HepG2 (cell line): Measurements from ENCODE around the gene AMIGO1. TPM values are rescaled to one million over a fixed set of nuclear protein-coding genes. Genes with fewer than 3 reads are reported as not detected.

Experiments used
- ATAC-seq: fragments of 200-7000 bp; cut with Tn5 transposase; 3 replicates; pipeline ENCODE4 v1.9.1; 2020; ENCODE audit warnings: mild to moderate bottlenecking, moderate library complexity
- BruUV-seq: library from RNA; stranded (reverse); fragments of 400-500 nt; replicated peaks from 2 replicates; lab custom pipeline; 2021; lab: Mats Ljungman, UMichigan
- CTCF ChIA-PET: fragments of 300-600 bp; formaldehyde crosslinking; extraction: SDS; loops from one replicate; lab custom pipeline; 2021; ENCODE audit warnings: low total read pairs, inconsistent platforms, low intra/inter-chr PET ratio; lab: Yijun Ruan, JAX
- POLR2A ChIA-PET: fragments of 350-600 bp; sonication (Branson Sonifier 250); formaldehyde crosslinking; loops from one replicate; lab custom pipeline; 2020; ENCODE audit warnings: antibody characterized with exemption, inconsistent platforms; lab: Yijun Ruan, JAX
- DNase-seq: peaks from one replicate; pipeline ENCODE4 v3.0.0-alpha.2; 2015; ENCODE audit warnings: low spot score
- FAIRE-seq: peaks from 3 replicates; lab custom pipeline; 2011; peaks lifted over from hg19 to GRCh38; lab: Jason Lieb, UNC
- H2AFZ ChIP-seq: one replicate; pipeline ENCODE4 v1.6.1; 2011; ENCODE audit warnings: low read length, inconsistent platforms
- H3K27ac ChIP-seq: fragments of 300-600 bp; 3 replicates; pipeline ENCODE4 v1.8.0; 2011; ENCODE audit warnings: mixed run types, mild to moderate bottlenecking, mixed read lengths, low read length, inconsistent platforms; ENCODE audit not compliant: insufficient read depth; ENCODE audit errors: extremely low read length
- H3K27me3 ChIP-seq, 2 experiments: fragments of 200-600 bp in 1 of 2; 2 replicates in 1 of 2; 3 replicates in 1 of 2; pipeline versions ENCODE4 v1.6.0 to v1.8.0; 2011; ENCODE audit warnings: low read length in 2 of 2, mild to moderate bottlenecking in 2 of 2, moderate library complexity in 2 of 2, inconsistent platforms in 1 of 2; ENCODE audit not compliant: insufficient read depth in 2 of 2, control insufficient read depth in 1 of 2
- H3K36me3 ChIP-seq, 2 experiments: fragments of 200-600 bp in 1 of 2; replicated peaks in 1 of 2; 2 replicates in 1 of 2; 3 replicates in 1 of 2; pipeline versions ENCODE4 v1.5.1 to v1.8.0; 2011; ENCODE audit warnings: low read length in 2 of 2, inconsistent platforms in 1 of 2; ENCODE audit not compliant: insufficient read depth in 2 of 2, control insufficient read depth in 1 of 2
- H3K4me1 ChIP-seq: 2 replicates; pipeline ENCODE4 v1.5.1; 2012; ENCODE audit warnings: low read length, inconsistent platforms; ENCODE audit not compliant: insufficient read depth
- H3K4me2 ChIP-seq: 2 replicates; pipeline ENCODE4 v1.6.0; 2011; ENCODE audit warnings: low read depth, low read length, inconsistent platforms
- H3K4me3 ChIP-seq, 3 experiments: fragments of 200-600 bp in 1 of 3; sonication (generic), shearing (Covaris generic) in 1 of 3; replicated peaks in 1 of 3; 2 replicates each; pipeline ENCODE4 v1.5.1; 2011 to 2016; ENCODE audit warnings: low read length in 3 of 3, inconsistent platforms in 2 of 3, low read depth in 2 of 3, mild to moderate bottlenecking in 2 of 3, control low read depth in 1 of 3, mixed read lengths in 1 of 3; ENCODE audit not compliant: insufficient read depth in 1 of 3
- H3K79me2 ChIP-seq: one replicate; pipeline ENCODE4 v1.6.1; 2011; ENCODE audit warnings: low read length, inconsistent platforms; ENCODE audit not compliant: insufficient read depth
- H3K9ac ChIP-seq: 2 replicates; pipeline ENCODE4 v1.6.0; 2011; ENCODE audit warnings: mild to moderate bottlenecking, low read depth, low read length, inconsistent platforms; ENCODE audit not compliant: insufficient read depth
- H3K9me3 ChIP-seq: 2 replicates; pipeline ENCODE4 v1.5.1; 2012; ENCODE audit warnings: mild to moderate bottlenecking, low read length
- H4K20me1 ChIP-seq: 2 replicates; pipeline ENCODE4 v1.6.0; 2011; ENCODE audit warnings: inconsistent platforms, mild to moderate bottlenecking, low read length, moderate library complexity; ENCODE audit not compliant: insufficient read depth
- BRCA1 ChIP-seq: sonication (generic); formaldehyde crosslinking; IDR thresholded peaks from 2 replicates; pipeline ENCODE4 v1.4.0; 2020; ENCODE audit warnings: missing genetic modification reagents
- CHD4 ChIP-seq: fragments of 200-600 bp; sonication (generic); IDR thresholded peaks from 2 replicates; pipeline ENCODE4 v1.7.0; 2017; ENCODE audit warnings: mild to moderate bottlenecking, low read length, borderline replicate concordance
- GTF2F1 ChIP-seq: fragments of 150-350 bp; IDR thresholded peaks from 2 replicates; pipeline ENCODE4 v1.6.1; 2014; ENCODE audit warnings: low read length
- HDAC1 ChIP-seq: sonication (generic); formaldehyde crosslinking; IDR thresholded peaks from 2 replicates; pipeline ENCODE4 v1.5.1; 2020; ENCODE audit warnings: mild to moderate bottlenecking, missing genetic modification reagents
- RFX1 ChIP-seq: fragments of 450-650 bp; IDR thresholded peaks from 2 replicates; pipeline ENCODE4 v1.6.1; 2017
- SOX6 ChIP-seq, 2 experiments: fragments of 450-650 bp in 1 of 2; sonication (generic) in 1 of 2; formaldehyde crosslinking in 1 of 2; IDR thresholded peaks; 2 replicates each; pipeline versions ENCODE4 v1.4.0 to v1.6.1; 2017 to 2020; ENCODE audit warnings: antibody characterized with exemption in 1 of 2, mild to moderate bottlenecking in 1 of 2, missing genetic modification reagents in 1 of 2
- TCF12 ChIP-seq, 2 experiments: fragments of 450-650 bp in 1 of 2; sonication (generic) in 1 of 2; formaldehyde crosslinking in 1 of 2; IDR thresholded peaks; 2 replicates each; pipeline versions ENCODE4 v1.6.1 to v1.8.0; 2017 to 2022; ENCODE audit warnings: antibody characterized with exemption in 1 of 2, mild to moderate bottlenecking in 1 of 2, missing genetic modification reagents in 1 of 2, moderate library complexity in 1 of 2
- ZFP82 ChIP-seq: sonication (generic); formaldehyde crosslinking; IDR thresholded peaks from 2 replicates; pipeline ENCODE4 v1.5.1; 2020; ENCODE audit warnings: mild to moderate bottlenecking, missing genetic modification reagents, borderline replicate concordance
- ZKSCAN8 ChIP-seq: IDR thresholded peaks from 2 replicates; pipeline ENCODE4 v1.6.1; 2016; ENCODE audit warnings: borderline replicate concordance, missing genetic modification reagents, missing compliant biosample characterization
- ZNF761 ChIP-seq: sonication (generic); formaldehyde crosslinking; conservative IDR thresholded peaks from 2 replicates; pipeline ENCODE4 v1.4.0; 2020; ENCODE audit warnings: mild to moderate bottlenecking, missing genetic modification reagents
- WGBS: methylation state at CpG from one replicate; pipeline ENCODE4 v1.1.6; 2017; ENCODE audit warnings: low lambda C conversion rate; 5-methylcytosine and 5-hydroxymethylcytosine counted together
- in situ Hi-C: cut with HindIII; loops from 2 replicates; pipeline ENCODE4 v1.10.0; 2017; ENCODE audit warnings: low pct_unique_long_range_greater_than_20kb; ENCODE audit not compliant: extremely low pct_ligation_motif_present
- intact Hi-C: fragments of 100-400 bp; cut with micrococcal nuclease; formaldehyde crosslinking; loops from one replicate; pipeline ENCODE4 v1.10.0; 2022; ENCODE audit not compliant: unreplicated experiment
- polyA plus RNA-seq, 8 experiments: library from polyadenylated mRNA; depleted of rRNA in 3 of 8; stranded (reverse) in 7 of 8; unstranded in 1 of 8; fragments of >200 nt; fragmentation: Illumina TruSeq in 4 of 8; extraction: Trizol in 4 of 8; gene quantifications; 2 replicates each; pipeline versions ENCODE4 v1.2.1 to v1.2.3, GENCODE V29; 2011 to 2016; ENCODE audit warnings: low read depth in 4 of 8, missing spikeins in 1 of 8, mixed read lengths in 1 of 8; ENCODE audit not compliant: insufficient read depth in 1 of 8
- total RNA-seq, 5 experiments: library from RNA; depleted of rRNA; stranded (reverse); fragments of >200 nt; fragmentation: Illumina TruSeq; extraction: Trizol; gene quantifications; 2 replicates each; pipeline ENCODE4 v1.2.3, GENCODE V29; 2016; ENCODE audit warnings: low read depth in 1 of 5
- TF ChIP-seq, protein P1 (sequence below): sonication (generic); formaldehyde crosslinking; IDR thresholded peaks from 2 replicates; pipeline ENCODE4 v1.8.1; 2022; ENCODE audit warnings: mild to moderate bottlenecking, missing genetic modification reagents

The AMIGO1 gene
- total and polyA plus RNA-seq, 2 of the 13 experiments (the other 11 are each of a cell fraction or from before 2014, with no cell fraction given) = 0.40 to 1.3 TPM

DNA sequence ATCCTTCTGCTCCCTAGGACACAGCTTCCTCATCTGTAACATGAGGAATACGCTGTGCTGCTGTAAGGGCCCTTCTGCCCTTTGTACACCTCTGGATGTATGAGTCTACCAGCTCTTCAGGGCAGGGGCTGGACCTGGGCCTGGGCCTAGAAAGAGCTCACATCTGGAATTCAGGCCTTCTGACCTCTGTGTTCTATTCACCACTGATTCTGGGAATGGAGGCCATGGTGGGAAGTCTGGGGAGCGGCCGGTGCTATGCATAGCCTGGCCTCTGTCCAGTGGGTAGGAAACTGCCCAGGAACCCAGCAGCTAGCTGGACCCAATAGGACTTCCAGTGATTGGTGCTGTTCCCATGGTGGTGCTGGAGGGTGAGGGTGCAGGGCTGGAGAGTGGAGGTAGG, 19.2 kb upstream of the AMIGO1 start:
- WGBS = 20% methylated on average over 1 of the region's 3 CpGs
- no peak for FAIRE-seq
- H3K4me3 ChIP-seq = no peak overlapping the region
- no TSS peak for BruUV-seq
- POLR2A ChIA-PET = interaction anchor here (1.0 to 2.2 kb wide), 2 partner anchors 12 to 20 kb away, joined by 3 to 6 read pairs; partner anchors contain the start of gene GNAI3
- no peak for ATAC-seq
- CTCF ChIA-PET = no interaction called here
- H3K4me1 ChIP-seq = peaks cover 18% of the 10 kb centered on the region; the same call in 1 of the 2 replicates
- H3K9me3 ChIP-seq = no peaks in the 10 kb centered on the region
- H3K9ac ChIP-seq = no peak overlapping the region
- no peaks in the 10 kb centered on the region for H3K36me3 ChIP-seq
- no peak overlapping the region for H3K27ac ChIP-seq
- in situ Hi-C loops (no loop called here), intact Hi-C loops (no loop called here)
- H3K27me3 ChIP-seq = peaks cover 7 to 59% of the 10 kb centered on the region in 2 experiments; a peak in 4 of 5 replicates
- no peaks in the 10 kb centered on the region for H4K20me1 ChIP-seq
- no peak overlapping the region for H2AFZ ChIP-seq
- no peak overlapping the region for H3K4me2 ChIP-seq
- no peak for TF ChIP-seq HDAC1 (CRISPR knock-in tag)
- TF ChIP-seq SOX6 (IDR thresholded peaks at IDR 0.05) = no peak
- TF ChIP-seq SOX6 (CRISPR knock-in tag; IDR thresholded peaks at IDR 0.05) = no peak
- no peak for TF ChIP-seq GTF2F1
- TF ChIP-seq TCF12 (IDR thresholded peaks at IDR 0.05) = no peak
- TF ChIP-seq TCF12 (CRISPR knock-in tag; IDR thresholded peaks at IDR 0.05) = no peak
- no peak for TF ChIP-seq BRCA1 (CRISPR knock-in tag)
- no peak for TF ChIP-seq RFX1
- no peak for TF ChIP-seq ZKSCAN8
- TF ChIP-seq, protein P1, sequence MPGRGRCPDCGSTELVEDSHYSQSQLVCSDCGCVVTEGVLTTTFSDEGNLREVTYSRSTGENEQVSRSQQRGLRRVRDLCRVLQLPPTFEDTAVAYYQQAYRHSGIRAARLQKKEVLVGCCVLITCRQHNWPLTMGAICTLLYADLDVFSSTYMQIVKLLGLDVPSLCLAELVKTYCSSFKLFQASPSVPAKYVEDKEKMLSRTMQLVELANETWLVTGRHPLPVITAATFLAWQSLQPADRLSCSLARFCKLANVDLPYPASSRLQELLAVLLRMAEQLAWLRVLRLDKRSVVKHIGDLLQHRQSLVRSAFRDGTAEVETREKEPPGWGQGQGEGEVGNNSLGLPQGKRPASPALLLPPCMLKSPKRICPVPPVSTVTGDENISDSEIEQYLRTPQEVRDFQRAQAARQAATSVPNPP (CRISPR knock-in tag) = no peak
- no peak for TF ChIP-seq CHD4
- no peak for TF ChIP-seq ZNF761
- no peak for TF ChIP-seq ZFP82 (CRISPR knock-in tag)
- no peaks in the 10 kb centered on the region for H3K79me2 ChIP-seq
- DNase-seq = no peak
